Left ventricle myocardium superior (tissue), 1 donor: ENCODE data around the gene GPC6. TPM values are rescaled to one million over a fixed set of nuclear protein-coding genes. Genes with fewer than 3 reads are reported as not detected.

ENCODE experiments used
- ATAC-seq: fragments of 200-7000 bp; cut with Tn5 transposase; one replicate; pipeline ENCODE4 v1.9.1; 2020; ENCODE audit warnings: mild to moderate bottlenecking, moderate library complexity
- DNase-seq: peaks from one replicate; pipeline ENCODE4 v3.0.0-alpha.2; 2020
- intact Hi-C: fragments of 100-400 bp; cut with micrococcal nuclease; formaldehyde crosslinking; loops from one replicate; pipeline ENCODE4 v1.11.0; 2022
- total RNA-seq: library from RNA; stranded (reverse); fragmentation: NEBNext Ultra II Directional; extraction: Animal tissue kit (Norgen Biotek cat#: 25700); gene quantifications from one replicate; pipeline ENCODE4 v1.2.1, GENCODE V29; 2021
- donor health status: DM: no; HTN: yes; CAD: no; lungs with severe emphysema.

The GPC6 gene
- total RNA-seq, 1 donor from 2014 or later, result 1.6 TPM

- no peak for ATAC-seq
- DNase-seq, result no peak
- intact Hi-C loops, result no loop called here
These were observed 592.8 kb downstream of the GPC6 start for GRCh38 chr13:93819331-93819890.

- intact Hi-C loops, result no loop called here
- DNase-seq, result no peak
- ATAC-seq, result no peak
These were observed 597.7 kb downstream of the GPC6 start for GRCh38 chr13:93824286-93824685.

GRCh38 chr13:93834051-93834450 is 607.4 kb downstream of the GPC6 start:
- intact Hi-C loops, result no loop called here
- no peak for DNase-seq

GRCh38 chr13:93843082-93843481 is 616.5 kb downstream of the GPC6 start:
- no peak for ATAC-seq
- intact Hi-C loops, result no loop called here
- no peak for DNase-seq

More at GRCh38 chr13:93834051-93834450, 607.4 kb downstream of the GPC6 start:
- no peak for ATAC-seq

DNA sequence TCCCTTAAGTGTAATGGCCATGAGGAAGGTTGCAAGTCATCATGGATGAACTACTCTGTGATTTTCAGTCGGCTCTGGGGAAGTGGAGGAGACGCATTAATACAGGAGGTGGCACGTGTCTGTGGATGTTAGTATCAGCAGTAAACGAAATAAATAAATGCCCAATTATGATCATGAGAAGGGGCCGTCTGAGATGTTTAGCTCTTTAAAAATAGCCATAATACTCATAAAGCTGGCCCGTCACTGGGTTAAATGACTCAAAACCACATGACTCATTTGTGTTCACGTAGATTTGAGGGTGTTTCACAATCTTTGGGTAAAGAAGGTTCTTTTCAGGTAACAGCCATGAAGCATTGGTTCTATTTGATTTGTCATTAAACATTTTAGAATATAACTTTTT is 620.6 kb downstream of the GPC6 start:
- no peak for ATAC-seq
- no peak for DNase-seq
- intact Hi-C loops, result no loop called here

DNA sequence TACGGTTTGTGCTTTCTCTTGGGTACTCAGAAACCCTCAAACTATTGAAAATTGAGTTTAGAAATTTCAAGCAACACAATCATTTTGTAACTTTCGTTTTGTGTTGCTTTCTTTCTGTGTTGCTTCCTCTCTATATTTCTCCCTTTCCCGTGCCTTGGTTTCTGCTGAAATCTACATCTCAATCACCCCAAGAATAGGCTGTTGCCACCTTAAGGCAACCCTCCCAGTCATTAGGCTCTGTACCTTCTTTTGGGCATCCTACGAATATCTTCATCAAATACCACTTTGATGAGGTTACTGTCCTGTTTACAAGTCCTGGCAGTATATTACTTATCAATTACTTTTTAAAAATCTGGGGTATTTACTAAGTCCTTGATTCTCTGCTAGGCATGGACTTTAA is 621.6 kb downstream of the GPC6 start:
- ATAC-seq, result no peak
- intact Hi-C loops, result no loop called here
- no peak for DNase-seq

DNA sequence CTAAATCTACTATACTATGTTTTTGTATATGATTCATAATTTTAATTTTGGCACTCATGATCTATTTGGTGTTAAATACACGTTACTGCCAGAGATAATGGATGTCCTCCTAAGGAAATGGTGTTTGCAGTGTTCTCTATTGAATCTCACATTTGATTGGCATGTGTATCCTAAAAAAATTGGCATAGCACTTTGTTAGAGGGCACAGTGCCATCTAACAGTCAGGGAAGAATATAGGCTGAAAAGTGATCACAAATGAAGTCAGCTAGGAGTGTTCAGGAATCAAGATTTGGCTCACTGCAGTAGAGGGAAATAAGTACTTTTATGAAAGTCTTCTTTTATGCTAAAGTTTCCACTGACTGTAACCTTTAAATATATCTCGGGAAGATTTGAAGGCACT is 624.6 kb downstream of the GPC6 start:
- no peak for DNase-seq
- ATAC-seq, result no peak
- intact Hi-C loops, result no loop called here

DNA sequence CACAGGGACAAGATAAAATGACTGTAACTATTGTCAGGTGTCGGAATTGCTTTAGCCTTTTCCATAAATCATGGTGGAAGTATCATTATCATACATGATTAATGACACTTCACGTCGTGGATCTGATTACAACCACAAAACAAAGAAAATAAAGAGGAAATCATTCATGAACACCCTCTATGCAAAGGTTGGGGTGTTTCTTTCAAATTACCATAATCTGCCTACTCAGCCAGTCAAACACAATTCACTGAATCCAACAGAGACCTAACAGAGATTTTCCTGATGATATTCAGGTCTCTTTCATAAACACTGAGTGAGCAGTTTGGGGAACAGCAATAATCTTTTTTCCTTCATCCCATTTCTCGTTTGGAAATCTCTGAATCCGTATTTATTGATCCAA is 627.3 kb downstream of the GPC6 start:
- DNase-seq (no peak), ATAC-seq (no peak)
- intact Hi-C loops, result no loop called here

- DNase-seq, result no peak
- intact Hi-C loops, result no loop called here
- no peak for ATAC-seq
These were observed 630.5 kb downstream of the GPC6 start for GRCh38 chr13:93857126-93857525.

GRCh38 chr13:93859716-93860115 is 633.1 kb downstream of the GPC6 start:
- no peak for DNase-seq
- intact Hi-C loops, result no loop called here
- no peak for ATAC-seq

- intact Hi-C loops, result no loop called here
- ATAC-seq, result peak; percentile 72
These were observed 635.2 kb downstream of the GPC6 start for GRCh38 chr13:93861818-93862217.

GRCh38 chr13:93862259-93862658 is 635.7 kb downstream of the GPC6 start:
- intact Hi-C loops, result no loop called here
- no peak for ATAC-seq
- no peak for DNase-seq

More at GRCh38 chr13:93861818-93862217, 635.2 kb downstream of the GPC6 start:
- DNase-seq, result no peak

GRCh38 chr13:93865235-93865634 is 638.6 kb downstream of the GPC6 start:
- ATAC-seq (no peak), DNase-seq (no peak)
- intact Hi-C loops, result no loop called here

DNA sequence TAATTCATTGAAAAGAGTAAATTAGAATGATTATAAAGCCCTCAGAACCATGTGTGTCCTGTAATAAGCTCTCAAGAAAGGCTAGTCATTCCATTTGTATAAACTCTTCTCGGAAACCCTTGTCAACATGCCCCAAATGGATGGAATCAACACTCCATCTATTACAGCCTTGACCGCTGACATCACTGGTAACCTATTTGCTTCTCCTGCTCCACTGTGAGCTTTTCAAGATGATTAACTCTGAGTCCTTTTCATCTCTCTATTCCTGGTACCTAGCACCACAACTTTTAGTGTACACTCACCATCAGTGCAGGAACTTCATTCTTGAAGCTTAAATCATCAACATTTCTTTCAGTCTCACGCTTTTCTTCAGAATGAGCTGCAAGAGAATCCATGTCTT is 640.9 kb downstream of the GPC6 start:
- intact Hi-C loops, result no loop called here
- ATAC-seq, result no peak
- DNase-seq, result no peak

- ATAC-seq, result no peak
- intact Hi-C loops, result no loop called here
- no peak for DNase-seq
These were observed 645.8 kb downstream of the GPC6 start for GRCh38 chr13:93872376-93872775.

GRCh38 chr13:93872786-93873347 is 646.3 kb downstream of the GPC6 start:
- DNase-seq, result no peak
- intact Hi-C loops, result no loop called here
- ATAC-seq, result no peak

DNA sequence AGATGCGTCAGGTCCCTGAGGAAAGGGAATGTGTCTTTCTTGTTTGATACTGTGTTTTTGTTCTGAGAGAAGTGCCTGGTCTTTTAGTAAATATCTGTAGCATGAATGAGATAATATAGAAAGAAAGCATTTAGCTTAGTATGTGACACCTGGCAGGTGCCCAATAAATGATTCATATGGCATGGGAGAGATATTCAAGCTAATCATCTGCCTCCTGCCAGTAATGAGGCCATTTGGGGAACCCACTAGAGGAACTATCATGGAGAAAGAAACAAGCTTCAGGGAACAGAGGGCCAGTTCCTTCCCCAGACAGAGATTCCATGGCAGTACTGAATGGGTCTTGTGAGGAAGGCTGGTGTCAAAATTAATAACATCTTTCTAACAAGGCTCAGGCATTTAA is 648.9 kb downstream of the GPC6 start:
- DNase-seq (no peak), ATAC-seq (no peak)
- intact Hi-C loops, result no loop called here

DNA sequence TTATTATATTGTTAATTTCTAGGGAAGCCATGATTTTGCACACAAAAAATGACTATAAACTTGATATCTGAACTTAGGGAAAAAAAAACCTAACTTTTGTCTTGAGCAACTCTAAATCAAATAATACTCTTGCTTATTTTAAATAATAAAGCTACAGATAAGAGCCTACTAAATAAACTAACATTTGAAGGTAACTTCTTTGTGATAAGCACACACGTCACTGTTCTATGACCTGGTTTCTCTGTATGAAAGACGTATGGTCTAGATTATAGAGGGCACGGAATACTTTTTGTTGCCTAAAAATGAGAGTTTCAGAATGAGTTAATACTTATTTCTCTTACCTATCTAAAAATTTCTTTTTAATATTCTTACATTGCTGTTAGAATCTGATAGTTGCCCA is 649.6 kb downstream of the GPC6 start:
- intact Hi-C loops, result no loop called here

DNA sequence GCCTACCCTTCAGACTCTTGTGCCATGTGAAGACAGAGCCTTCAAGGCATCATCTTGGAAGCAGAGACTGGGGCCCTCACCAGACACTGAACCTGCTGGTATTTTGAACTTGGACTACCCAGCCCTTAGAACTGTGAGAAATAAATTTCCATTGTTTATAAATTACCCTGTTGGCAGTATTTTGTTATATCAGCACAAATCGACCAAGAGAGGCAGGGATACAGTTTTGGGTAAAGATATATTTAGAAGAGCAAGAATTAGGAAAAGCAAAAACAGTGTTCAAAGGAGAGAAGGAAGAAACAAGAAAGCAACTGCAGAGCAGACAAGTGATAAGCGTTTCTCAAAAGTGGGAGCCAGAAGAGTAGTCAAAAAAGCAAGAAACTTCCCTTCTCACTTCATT is 652.1 kb downstream of the GPC6 start:
- intact Hi-C loops, result no loop called here
- ATAC-seq, result no peak

More for the DNA sequence above, 649.6 kb downstream of the GPC6 start:
- DNase-seq, result no peak
- ATAC-seq, result no peak

DNA sequence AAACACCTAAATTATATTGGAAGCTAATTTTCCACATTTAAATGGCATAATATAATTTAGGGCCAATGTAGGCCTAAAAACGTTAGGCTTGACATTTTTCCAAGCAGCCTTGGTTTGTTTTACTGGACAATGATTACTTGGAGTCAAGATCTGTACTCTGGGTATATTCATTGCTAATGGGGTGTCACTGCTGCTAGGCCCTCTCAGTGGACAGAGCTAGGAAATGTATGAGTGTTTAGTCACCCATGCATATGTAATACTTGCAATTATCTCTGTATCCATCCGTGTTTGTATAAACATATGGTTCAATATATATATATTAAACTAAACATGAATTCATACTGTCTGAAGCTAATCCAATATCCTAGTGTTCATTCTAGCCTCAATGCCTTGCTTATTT is 654.8 kb downstream of the GPC6 start:
- ATAC-seq (no peak), DNase-seq (no peak)
- intact Hi-C loops, result no loop called here

More for the DNA sequence above, 652.1 kb downstream of the GPC6 start:
- no peak for DNase-seq

DNA sequence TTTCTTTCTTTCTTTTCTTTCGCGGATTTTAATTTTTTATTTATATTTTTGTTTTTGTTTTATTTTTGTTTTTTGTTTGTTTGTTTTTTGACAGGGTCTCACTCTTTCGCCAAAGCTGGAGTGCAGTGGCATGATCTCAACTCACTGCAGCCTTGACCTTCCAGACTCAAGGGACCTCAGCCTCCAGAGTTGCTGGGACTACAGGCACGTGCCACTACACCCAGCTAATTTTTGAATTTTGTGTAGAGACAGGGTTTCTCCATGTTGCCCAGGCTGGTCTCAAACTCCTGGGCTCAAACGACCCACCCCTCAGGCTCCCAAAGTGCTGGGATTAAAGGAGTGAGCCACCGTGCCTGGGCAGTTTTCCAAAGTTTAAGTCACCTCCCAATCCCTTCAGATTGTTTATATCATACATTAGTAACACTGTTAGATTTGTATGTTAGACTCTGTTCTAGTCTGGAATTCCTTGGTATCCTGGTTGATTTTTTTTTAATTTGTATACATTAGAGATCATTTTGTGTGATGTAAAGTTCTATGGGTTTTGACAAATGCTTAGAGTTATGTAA is 655.6 kb downstream of the GPC6 start:
- ATAC-seq (no peak), DNase-seq (no peak)
- intact Hi-C loops, result no loop called here
